ENCODE data around the gene SARS1. TPM values are rescaled to one million over a fixed set of nuclear protein-coding genes. Genes with fewer than 3 reads are reported as not detected.
A peak's percentile ranks its signal among the peaks of the same experiment; 100 is the strongest.

Gene SARS1
- total and polyA plus RNA-seq, 2 of the 13 experiments (the other 11 are each of a cell fraction or from before 2014, with no cell fraction given) = 103 to 134 TPM

DNA sequence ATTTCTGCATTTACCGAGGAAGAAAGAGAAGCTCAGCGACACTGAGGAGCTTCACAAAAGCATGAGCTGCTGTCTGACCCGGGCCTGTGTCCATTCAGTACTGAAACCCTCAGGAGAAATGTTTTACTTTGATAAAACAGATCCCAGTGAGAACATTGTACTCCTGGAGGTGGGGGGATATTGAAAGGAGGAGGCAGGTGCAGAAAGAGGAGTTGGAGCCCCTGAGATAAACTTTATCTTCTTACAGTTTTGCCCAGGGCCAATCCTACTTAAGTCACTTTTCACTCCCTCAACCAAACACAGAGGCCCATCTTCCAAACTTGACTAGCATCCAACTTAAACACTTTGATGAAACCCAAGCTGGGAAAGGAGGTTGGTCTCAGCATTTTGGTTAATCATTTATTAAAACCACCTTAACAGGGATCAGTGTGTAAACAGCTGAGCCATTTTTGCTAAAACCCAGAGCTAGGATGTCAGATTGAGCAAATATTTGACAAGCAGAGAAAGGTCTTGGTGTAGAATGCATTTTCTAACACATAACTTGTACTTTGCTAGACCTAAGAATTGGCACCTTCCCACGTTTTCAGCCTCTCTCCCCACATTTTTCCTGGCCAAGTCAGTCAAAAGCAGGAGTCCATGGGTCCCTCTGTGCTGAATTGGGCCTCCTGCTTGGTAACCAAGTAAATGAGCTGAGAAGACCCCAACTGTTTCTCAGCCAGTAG is 32.5 kb upstream of the SARS1 start (continued):
- TF ChIP-seq KMT2A (CRISPR knock-in tag; IDR thresholded peaks at IDR 0.05) (no peak), MLXIP (CRISPR knock-in tag; IDR thresholded peaks at IDR 0.05; ENCODE audit: borderline replicate concordance) (no peak), FOXP1 (IDR thresholded peaks at IDR 0.05) (no peak), FOXP1 (CRISPR knock-in tag; IDR thresholded peaks at IDR 0.05) (peak; percentile 72), TARDBP (CRISPR knock-in tag; IDR thresholded peaks at IDR 0.05) (peak; percentile 32; the same call in 1 of the 2 replicates), ZNF10 (CRISPR knock-in tag; IDR thresholded peaks at IDR 0.05; ENCODE audit: borderline replicate concordance, low read depth) (no peak), NFIC (IDR thresholded peaks at IDR 0.05; ENCODE audit: low read length) (peak; percentile 83), EEA1 (CRISPR knock-in tag; IDR thresholded peaks at IDR 0.05; ENCODE audit: borderline replicate concordance) (no peak), STAT5B (CRISPR knock-in tag; IDR thresholded peaks at IDR 0.05) (no peak), KLF16 (CRISPR knock-in tag; IDR thresholded peaks at IDR 0.05) (0 out of 4 replicates have a peak, but pooled peaks of 1 of the 2 experiments have one; percentile 50), MAFK (conservative IDR thresholded peaks at IDR 0.05 in 1 of 2, IDR thresholded peaks at IDR 0.05 in 1 of 2; ENCODE audit: low read length in 2 of 2) (peak; percentile 20 to 41; a peak in 2 of 4 replicates), ZNF282 (IDR thresholded peaks at IDR 0.05; ENCODE audit: partially characterized antibody) (no peak), SPEN (CRISPR knock-in tag; IDR thresholded peaks at IDR 0.05; ENCODE audit: low read depth) (no peak), ZEB1 (IDR thresholded peaks at IDR 0.05; ENCODE audit: insufficient replicate concordance, low read depth) (peak; percentile 66), SALL1 (CRISPR knock-in tag; IDR thresholded peaks at IDR 0.05) (no peak; the same call in 1 of the 2 replicates), NCOR1 (IDR thresholded peaks at IDR 0.05; ENCODE audit: borderline replicate concordance, low read length) (peak; percentile 24; the same call in 1 of the 2 replicates), BCL6 (CRISPR knock-in tag; IDR thresholded peaks at IDR 0.05) (peak; percentile 78)
- TF ChIP-seq, protein P1, sequence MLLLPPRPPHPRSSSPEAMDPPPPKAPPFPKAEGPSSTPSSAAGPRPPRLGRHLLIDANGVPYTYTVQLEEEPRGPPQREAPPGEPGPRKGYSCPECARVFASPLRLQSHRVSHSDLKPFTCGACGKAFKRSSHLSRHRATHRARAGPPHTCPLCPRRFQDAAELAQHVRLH (CRISPR knock-in tag; IDR thresholded peaks at IDR 0.05; ENCODE audit: borderline replicate concordance, low read depth) = no peak
- TF ChIP-seq, protein P2, sequence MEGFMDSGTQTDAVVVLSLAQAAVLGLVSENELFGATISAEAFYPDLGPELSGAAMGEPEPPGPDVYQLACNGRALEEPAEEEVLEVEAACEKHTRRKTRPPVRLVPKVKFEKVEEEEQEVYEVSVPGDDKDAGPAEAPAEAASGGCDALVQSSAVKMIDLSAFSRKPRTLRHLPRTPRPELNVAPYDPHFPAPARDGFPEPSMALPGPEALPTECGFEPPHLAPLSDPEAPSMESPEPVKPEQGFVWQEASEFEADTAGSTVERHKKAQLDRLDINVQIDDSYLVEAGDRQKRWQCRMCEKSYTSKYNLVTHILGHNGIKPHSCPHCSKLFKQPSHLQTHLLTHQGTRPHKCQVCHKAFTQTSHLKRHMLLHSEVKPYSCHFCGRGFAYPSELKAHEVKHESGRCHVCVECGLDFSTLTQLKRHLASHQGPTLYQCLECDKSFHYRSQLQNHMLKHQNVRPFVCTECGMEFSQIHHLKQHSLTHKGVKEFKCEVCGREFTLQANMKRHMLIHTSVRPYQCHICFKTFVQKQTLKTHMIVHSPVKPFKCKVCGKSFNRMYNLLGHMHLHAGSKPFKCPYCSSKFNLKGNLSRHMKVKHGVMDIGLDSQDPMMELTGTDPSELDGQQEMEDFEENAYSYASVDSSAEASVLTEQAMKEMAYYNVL (CRISPR knock-in tag; IDR thresholded peaks at IDR 0.05; ENCODE audit: borderline replicate concordance) = peak; percentile 41; the same call in 1 of the 2 replicates
- TF ChIP-seq, protein P3, sequence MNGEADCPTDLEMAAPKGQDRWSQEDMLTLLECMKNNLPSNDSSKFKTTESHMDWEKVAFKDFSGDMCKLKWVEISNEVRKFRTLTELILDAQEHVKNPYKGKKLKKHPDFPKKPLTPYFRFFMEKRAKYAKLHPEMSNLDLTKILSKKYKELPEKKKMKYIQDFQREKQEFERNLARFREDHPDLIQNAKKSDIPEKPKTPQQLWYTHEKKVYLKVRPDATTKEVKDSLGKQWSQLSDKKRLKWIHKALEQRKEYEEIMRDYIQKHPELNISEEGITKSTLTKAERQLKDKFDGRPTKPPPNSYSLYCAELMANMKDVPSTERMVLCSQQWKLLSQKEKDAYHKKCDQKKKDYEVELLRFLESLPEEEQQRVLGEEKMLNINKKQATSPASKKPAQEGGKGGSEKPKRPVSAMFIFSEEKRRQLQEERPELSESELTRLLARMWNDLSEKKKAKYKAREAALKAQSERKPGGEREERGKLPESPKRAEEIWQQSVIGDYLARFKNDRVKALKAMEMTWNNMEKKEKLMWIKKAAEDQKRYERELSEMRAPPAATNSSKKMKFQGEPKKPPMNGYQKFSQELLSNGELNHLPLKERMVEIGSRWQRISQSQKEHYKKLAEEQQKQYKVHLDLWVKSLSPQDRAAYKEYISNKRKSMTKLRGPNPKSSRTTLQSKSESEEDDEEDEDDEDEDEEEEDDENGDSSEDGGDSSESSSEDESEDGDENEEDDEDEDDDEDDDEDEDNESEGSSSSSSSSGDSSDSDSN (CRISPR knock-in tag; IDR thresholded peaks at IDR 0.05) = no peak
- TF ChIP-seq, protein P4, sequence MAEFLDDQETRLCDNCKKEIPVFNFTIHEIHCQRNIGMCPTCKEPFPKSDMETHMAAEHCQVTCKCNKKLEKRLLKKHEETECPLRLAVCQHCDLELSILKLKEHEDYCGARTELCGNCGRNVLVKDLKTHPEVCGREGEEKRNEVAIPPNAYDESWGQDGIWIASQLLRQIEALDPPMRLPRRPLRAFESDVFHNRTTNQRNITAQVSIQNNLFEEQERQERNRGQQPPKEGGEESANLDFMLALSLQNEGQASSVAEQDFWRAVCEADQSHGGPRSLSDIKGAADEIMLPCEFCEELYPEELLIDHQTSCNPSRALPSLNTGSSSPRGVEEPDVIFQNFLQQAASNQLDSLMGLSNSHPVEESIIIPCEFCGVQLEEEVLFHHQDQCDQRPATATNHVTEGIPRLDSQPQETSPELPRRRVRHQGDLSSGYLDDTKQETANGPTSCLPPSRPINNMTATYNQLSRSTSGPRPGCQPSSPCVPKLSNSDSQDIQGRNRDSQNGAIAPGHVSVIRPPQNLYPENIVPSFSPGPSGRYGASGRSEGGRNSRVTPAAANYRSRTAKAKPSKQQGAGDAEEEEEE (CRISPR knock-in tag; IDR thresholded peaks at IDR 0.05; ENCODE audit: borderline replicate concordance) = no peak

All from HepG2 (cell line).